IMR-90 (cell line): Measurements from ENCODE around the gene SGK1.

Experiments used
- CTCF ChIP-seq: conservative IDR thresholded peaks from 2 replicates; pipeline ENCODE4 v1.5.1; 2012; ENCODE audit warnings: mild to moderate bottlenecking, low read depth, low read length, improper control_type of control experiment
- FOS ChIP-seq: fragments of 150-350 bp; IDR thresholded peaks from 2 replicates; pipeline ENCODE4 v1.6.1; 2016; ENCODE audit warnings: low read depth, low read length
- NFE2L2 ChIP-seq: fragments of 150-350 bp; IDR thresholded peaks from 2 replicates; pipeline ENCODE4 v1.6.1; 2016; ENCODE audit warnings: low read depth, mild to moderate bottlenecking, low read length
- POLR2A ChIP-seq: IDR thresholded peaks from 2 replicates; pipeline ENCODE4 v1.6.1; 2012; ENCODE audit warnings: mild to moderate bottlenecking, low read depth, low read length
- RAD21 ChIP-seq: IDR thresholded peaks from 2 replicates; pipeline ENCODE4 v1.6.1; 2012; ENCODE audit warnings: low read length, improper control_type of control experiment
- RFX5 ChIP-seq: IDR thresholded peaks from 2 replicates; pipeline ENCODE4 v1.8.0; 2012; ENCODE audit warnings: low read depth, mild to moderate bottlenecking, low read length, moderate library complexity
- SMC3 ChIP-seq: fragments of 150-350 bp; IDR thresholded peaks from 2 replicates; pipeline ENCODE4 v1.6.1; 2016; ENCODE audit warnings: low read depth, mild to moderate bottlenecking, antibody characterized with exemption, low read length, moderate library complexity
- USF2 ChIP-seq: fragments of 150-350 bp; IDR thresholded peaks from 2 replicates; pipeline ENCODE4 v1.6.1; 2017; ENCODE audit warnings: mild to moderate bottlenecking, antibody characterized with exemption, low read length, low read depth

- no peak for TF ChIP-seq RFX5
- TF ChIP-seq CTCF = no peak
- TF ChIP-seq USF2 = no peak
- no peak for TF ChIP-seq FOS
- no peak for TF ChIP-seq POLR2A
- no peak for TF ChIP-seq RAD21
- no peak for TF ChIP-seq SMC3
- no peak for TF ChIP-seq NFE2L2
Observed at GRCh38 chr6:134122775-134123174, 195.1 kb downstream of the SGK1 start.
